Tongue (tissue), 2 donors: Measurements from ENCODE around the gene TAX1BP1. TPM values are rescaled to one million over a fixed set of nuclear protein-coding genes. Genes with fewer than 3 reads are reported as not detected.

ENCODE experiments used
- DNase-seq: peaks from one replicate; pipeline ENCODE4 v3.0.0-alpha.2; 2015
- total RNA-seq: library from RNA; depleted of rRNA; stranded (reverse); fragments of >200 nt; gene quantifications from one replicate; pipeline ENCODE4 v1.2.3, GENCODE V29; 2014

The TAX1BP1 gene
- total RNA-seq, 1 donor from 2014 or later, result 84.7 TPM

DNA sequence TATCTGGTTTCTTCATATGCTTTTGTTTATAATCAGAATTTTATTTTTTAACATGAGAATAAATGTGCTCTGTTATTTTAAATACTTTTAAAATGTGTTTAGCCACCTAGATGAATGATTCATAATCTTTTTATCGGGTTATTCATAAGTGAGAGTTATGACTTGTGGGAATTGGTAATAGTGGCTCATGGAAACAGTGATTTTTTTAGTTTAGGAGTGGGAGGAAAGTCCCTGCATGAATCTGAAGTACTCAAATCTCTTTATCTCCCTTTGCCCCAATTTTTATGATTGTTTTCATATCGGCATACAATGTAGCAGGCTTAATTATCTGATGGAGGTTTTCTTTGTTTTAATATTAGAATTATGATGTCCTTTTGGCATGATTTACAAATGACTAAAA is 42.9 kb downstream of the TAX1BP1 start:
- no peak for DNase-seq

DNA sequence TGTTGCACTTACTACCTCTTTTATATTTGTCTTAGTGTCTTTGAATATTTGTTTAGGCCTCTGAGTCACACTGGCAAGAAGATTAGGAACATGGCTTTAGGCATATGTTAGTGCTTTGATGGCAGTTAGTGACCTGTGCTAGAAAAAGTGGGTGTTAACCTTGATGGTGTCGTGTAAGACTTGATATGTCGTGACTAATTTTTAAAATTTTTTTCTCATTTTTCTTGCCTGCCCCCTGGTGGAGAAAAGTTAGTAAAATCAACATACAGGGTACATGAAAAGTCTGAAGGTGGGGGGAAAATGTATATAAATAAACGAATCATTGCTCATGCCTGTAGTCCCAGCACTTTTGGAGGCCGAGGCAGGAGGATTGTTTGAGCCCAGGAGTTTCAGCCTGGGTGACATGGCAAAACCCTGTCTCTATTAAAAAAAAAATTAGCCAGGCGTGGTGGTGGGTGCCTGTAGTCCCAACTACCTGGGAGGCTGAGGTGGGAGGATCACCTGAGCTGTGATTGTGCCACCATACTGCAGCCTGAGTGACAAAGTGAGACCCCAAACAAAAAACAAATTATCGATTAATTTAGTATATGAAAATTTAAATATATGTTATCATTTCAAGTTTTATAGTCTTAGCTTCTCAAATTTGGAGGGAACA is 44.6 kb downstream of the TAX1BP1 start:
- peak; percentile 51 for DNase-seq

DNA sequence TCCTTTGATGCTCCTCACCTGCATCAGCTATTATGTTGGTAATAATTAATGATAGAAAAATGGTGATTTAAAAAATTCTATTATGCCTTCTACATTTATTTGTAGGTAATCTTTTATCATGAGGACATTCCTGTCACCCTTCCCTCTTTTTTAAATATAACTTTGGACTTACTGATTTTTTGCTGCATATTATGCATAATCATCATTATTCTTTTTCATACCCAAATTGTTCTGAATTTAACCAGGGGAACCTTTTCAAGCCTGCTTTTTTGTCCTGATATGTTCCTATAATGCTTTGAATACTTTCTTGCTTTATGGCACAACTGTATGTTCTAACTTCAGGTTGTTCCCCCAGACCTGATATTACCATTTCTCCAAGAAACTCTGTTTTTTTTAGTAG is 48.5 kb downstream of the TAX1BP1 start:
- DNase-seq, result no peak

DNA sequence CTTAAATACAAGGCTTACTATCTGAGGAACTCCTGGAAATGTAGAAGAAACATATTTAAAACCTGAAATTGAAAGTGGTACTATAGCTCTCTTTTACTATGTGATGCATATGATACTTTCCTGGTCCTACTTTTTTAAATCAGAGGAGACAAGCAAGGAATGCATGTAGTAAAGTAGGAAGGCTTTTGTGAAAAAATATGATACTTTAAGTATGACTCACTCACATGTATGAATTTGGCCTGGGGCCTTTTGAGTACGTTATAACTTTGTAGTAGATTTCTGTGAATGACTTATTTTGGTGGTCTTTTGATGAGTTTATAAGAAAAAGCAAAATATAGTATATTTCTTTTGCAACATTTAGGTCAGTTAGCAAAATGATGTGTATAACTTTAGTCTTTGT is 53.8 kb downstream of the TAX1BP1 start:
- no peak for DNase-seq

DNA sequence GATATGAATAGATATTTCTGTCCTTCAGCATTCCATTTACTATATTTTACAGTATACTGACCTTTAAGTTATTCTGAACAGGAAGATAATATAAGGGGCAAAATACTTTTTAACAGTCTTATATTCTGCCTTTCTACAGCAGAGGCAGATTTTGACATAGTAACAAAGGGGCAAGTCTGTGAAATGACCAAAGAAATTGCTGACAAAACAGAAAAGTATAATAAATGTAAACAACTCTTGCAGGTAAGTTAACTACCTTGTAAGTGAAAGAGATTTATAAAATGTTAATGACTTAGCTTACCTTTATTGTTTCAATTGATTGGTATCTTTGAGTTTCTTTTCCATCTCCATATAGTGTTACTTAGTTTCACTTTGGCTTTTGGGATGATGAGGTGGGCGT is 56.0 kb downstream of the TAX1BP1 start:
- DNase-seq, result no peak

DNA sequence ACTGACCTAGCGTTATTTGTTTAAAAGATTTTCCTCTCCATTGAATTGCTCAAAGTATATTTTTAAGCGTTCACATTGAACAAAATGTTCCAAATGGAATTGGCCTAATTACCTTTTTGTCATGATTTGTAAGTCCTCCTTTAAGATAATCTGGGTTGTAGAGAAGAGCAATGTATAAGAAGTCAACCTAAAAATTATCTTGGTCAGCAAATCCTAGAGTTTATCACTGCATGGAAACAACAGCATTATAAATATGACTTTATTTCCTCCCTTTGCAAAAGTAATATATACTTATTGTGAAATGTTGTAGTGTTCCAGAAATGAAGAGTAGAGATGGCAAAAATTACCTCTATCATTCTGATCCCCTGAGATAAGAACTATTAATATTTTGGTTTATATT is 59.2 kb downstream of the TAX1BP1 start:
- DNase-seq, result no peak

DNA sequence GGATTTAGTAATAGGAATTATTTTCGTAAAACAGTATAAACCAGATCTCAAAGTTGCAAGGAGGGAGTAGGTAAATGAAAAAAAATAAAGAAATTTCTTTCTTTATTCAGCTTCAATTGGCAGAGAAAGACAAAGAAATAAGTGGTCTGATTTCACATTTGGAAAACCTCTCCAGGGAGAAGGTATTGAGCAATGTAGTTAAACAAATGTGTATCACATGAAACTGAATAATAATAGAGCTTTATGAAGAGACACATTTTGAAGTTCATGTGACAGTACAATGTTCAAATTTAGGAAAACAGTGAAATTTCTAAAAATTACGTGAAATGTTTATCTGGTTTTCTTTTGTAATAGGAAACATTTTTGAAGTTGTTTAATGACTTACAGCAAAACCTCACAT is 63.0 kb downstream of the TAX1BP1 start:
- DNase-seq, result peak; percentile 5

DNA sequence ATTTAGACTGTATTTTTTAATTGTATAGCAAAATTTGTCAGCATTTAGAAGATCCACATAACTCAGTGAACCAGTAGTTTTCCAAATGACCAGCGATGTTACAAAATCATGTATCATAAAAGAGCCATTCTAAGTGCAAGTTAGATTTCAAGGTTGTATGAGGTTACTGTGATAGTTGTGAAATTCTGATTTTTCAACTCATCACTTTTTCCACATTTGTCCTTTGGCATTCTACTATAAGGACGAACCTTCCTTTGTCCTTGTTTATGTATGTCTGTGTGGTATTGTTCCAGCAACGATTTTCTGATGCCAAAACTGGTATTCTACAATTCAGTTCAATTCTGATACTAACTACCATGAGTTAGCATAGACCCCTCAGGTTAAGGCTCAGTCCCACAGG is 64.2 kb downstream of the TAX1BP1 start:
- DNase-seq, result no peak

DNA sequence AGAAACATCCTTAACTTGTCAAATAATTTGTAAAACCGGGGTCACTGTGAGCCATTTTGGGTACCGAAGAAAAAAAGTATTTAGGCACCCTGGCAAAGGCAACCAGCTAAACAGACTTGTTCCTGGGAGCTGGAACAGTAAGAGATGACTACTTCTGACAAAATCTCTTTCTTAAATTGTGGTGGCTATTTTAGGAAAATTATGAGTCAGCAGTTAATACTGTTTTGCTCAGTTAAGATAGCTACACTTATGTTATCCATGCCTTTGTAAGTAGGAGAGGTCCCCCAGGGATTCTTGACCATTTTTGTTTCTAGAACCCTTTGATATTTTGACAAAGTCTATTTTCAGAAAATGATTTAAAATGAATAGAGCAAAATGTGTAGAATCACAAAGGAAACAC is 68.7 kb downstream of the TAX1BP1 start:
- peak; percentile 7 for DNase-seq

DNA sequence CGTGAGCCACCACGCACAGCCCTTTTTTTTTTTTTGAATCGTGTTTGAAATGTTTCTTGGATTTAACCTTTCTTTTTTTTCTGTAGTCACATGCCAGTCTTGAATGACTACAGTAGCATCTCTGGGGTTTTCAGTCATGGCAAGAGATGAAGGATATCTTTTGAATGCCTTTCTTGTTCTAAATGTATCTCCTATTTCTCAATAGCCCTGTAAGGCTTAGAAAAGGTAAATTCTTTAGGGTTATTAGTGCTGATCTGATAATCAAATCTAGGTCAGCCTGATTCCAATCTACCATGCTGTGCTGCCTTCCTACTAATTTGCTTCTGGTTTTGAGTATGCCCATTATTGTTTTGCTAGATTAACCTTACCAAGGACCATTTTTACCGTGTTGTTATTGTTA is 70.2 kb downstream of the TAX1BP1 start:
- no peak for DNase-seq

DNA sequence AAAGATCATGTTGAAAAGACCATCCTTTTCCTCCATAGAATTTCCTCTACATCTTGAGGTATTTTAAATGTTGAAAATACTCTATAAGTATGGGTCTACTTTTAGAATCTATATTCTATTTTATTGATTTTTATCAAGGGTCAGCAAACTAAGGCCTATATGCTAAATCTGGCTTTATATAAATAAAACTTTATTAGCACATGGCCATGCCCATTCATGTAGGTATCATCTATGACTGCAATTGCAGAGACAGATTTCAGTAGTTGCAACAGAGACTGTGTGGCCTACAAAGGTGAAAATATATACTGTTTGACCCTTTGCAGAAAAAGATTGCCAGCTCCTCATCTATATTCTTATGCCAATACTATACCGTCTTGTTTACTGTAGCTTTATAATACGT is 72.7 kb downstream of the TAX1BP1 start:
- DNase-seq, result no peak

DNA sequence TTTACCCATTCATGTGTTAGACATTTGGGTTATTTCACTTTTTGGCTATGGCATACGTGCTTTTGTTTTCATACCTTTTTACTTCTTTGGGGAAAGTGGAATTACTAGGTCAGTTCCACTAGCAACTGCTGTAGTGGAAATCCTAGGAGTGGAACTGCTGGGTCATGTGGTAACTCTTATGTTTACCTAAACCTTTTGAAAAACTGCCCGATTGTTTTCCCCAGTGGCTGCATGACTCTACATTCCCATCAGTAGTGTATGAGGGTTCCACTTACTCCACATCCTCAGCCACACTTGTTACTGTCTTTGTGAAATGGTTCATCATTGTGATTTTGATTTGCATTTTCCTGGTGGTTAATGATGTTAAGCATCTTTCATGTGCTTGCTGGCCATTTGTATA is 82.3 kb downstream of the TAX1BP1 start:
- no peak for DNase-seq

DNA sequence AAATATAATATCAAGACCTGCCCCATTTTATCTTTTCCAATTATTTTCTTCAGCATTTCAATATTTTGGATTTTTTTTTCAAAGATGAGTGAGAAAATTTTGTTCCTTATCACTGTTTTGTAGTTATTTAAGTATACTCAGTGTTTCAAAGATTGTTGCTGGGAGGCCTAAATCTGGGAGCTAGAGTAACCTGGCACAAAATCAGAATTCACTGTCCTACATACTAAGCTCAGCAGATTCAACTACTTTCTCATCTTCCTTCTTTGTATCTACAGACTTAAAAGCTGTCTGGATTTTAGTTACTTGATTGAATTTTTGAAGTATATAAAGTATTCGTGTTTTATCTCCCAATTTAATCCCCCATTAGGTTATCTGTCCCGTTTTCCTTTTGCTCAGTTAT is 85.9 kb downstream of the TAX1BP1 start:
- DNase-seq, result no peak

DNA sequence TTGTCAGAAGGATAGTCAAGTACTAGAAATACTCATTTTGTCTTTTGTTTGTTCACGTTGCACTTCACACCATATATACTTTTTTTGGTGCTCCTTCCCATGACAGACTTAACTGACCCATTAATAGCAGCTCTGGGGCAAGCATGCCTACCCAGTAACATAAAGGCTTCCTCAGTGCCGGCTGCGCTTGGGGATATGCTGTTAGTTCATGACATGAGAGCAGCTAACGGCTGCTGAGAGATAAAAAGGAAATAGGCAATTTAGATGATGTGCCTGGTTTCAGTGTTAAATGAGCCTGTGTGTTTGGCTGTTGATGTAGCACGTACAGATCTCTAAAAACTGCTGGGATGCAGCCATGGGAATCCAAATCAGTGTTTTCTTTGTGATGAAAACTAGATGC is 86.4 kb downstream of the TAX1BP1 start:
- no peak for DNase-seq

DNA sequence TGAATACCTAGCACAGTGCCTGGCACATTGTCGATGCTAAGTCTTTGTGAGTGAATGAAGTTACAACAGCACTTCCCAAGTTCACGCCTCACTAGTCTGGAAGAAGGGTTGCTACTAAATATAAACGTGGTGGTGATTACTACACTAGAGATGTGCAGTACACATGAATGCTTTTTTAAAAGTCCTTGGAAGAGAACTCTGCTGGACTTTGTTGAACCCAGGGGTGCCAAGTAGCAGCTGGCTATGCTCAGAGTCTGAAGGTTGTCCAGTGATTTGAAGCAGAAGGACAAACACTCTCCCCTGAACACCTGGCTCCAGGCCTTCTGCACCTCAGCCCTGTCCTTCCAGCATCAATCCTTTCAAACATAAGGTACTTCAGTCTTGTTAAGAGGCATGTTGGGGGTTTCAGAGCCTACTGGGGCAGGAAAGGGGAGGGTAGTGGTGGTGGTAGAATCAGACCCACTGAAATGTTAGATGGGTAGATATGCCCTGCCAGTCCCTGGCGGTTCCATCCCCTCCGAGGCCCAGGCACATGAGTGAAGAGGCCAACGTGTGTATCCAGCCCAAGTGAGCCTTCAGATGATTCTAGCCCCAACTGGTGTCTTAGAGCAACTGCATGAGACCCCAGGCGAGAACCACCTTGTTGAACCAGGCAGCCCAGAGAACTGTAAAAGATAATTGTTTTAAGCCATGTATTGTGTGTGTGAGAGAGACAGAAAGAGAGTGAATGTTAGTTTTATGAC is 94.4 kb downstream of the TAX1BP1 start:
- no peak for DNase-seq

DNA sequence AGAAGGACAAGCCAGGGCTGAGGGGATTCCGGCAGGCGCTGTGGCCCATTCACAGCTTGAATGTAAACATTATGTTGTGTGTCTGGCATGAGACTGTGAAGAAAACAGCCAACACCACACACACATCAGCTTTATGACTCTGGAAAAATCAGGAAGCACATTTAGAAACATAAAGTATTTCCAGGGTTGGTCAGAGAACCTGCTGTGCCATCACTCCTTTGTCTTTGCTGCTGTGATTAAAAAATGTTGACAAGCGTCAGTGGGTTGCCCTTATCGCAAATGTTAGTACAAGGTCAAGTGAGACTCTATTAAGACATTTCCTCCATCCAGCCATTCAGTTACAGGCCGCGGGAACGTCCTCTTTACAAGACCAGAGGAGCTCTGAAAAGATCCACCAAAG is 95.4 kb downstream of the TAX1BP1 start:
- no peak for DNase-seq

DNA sequence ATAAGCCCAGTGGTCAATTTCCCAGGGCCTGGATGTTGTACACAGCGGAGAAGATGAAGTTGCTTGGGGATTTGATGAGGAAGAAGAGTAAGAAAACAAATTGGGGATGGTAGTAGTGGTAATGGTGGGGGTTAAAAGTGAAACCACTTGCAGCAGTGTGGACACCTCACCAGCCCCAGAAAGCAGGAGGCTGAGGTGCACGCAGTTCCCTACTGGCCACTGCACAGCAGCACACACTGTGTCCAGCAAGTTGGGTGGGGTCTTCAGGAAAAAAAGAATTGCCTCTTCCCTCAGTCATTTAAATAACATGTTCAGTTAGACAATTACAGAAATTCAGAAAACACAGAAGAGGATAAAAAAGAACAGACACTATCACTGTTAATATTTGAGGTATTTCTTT is 96.6 kb downstream of the TAX1BP1 start:
- no peak for DNase-seq

DNA sequence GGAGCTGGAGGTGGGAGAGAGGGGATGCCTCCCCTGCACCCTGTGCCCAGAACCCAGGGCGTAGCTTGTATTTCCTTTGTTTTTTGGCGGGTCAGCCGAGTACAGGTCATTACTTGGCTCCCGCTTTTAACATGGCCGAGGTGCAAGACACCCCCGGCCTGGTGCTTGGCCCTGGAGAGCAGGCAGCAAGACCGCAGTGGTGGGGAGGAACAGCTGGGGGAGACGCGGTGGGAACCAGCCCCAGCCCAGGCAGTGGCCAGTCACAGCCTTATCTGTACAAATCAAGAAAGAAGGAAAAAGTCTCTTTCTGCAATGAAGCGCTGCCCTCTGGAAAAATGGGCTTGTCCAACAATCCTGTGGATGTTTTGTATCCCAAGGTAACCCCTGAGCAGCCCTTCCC is 99.1 kb downstream of the TAX1BP1 start:
- DNase-seq, result no peak

DNA sequence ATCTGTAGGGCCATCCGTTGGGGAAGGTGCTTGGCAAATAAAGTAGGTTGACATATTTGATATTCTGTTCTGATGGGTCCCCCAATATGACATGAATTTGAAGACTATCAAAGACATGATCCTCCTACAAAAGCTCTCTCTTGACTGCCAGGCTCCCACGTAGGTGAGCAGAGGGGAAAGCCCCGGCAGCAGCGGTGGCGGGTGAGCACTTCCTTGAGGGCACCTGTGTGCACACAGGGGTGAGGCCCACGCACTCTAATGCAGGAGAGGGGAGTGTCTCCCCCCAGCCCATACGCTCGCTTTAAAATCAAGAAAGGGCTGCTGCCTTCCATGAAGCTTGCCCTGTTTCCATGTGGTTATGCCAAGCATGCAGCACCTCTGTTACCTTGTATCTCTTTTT is 100.4 kb downstream of the TAX1BP1 start:
- DNase-seq, result no peak

DNA sequence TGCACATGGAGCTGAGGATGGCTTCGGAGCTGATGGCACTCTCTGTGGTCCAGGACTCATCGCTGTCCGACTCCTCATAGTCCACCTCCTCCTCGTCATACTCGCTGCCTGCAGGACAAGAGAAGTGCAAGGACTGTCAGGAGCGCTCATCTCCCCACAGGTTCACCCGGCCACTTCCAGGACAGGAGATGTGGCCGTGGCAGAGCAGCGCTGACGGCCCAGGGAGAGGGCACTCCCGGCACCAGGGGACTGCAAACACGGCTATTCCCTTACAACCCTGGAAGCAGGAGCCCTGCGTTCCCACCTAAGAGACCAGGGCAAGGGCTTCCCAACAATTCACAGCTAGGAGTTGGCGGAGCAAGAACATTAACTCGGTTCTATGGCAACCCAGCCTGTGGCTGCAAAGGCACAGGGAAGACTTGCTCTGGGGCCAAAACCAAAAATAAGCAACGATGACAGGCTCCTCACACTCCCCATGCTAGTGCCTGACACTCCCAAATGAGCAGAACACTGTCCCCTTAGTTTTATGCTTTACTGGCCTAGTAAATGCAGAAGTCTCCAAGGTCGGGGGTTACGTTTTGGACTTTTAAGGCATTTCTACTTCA is 100.9 kb downstream of the TAX1BP1 start:
- DNase-seq, result no peak

DNA sequence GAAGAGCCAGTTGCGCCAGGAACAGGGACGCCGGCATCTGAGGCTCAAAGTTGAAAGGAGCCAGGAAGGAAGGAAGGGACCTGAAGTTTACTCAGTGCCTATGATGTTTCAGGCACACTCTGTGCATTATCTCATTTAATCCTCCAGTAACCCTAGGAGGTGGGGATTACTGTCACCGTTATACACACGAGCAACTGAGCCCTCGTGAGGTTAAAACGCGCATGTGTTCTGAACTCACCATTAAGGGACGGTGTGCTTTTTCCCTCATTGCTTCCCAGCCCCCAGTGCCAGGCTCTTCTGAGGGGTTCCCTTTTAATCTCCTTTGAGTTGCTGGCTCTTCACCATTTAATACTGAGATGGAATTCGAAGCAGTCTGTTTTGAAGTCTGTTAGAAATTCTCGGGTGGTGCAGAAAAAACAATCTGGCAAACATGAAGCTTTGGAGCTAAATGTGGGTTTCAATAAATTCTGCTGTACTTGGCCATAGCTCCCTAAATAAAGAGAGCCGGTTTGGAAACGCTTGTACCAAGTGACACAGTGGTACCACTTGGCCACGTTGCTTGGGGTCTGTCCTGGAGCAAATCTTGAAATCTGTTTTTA is 102.2 kb downstream of the TAX1BP1 start:
- peak; percentile 29 for DNase-seq

DNA sequence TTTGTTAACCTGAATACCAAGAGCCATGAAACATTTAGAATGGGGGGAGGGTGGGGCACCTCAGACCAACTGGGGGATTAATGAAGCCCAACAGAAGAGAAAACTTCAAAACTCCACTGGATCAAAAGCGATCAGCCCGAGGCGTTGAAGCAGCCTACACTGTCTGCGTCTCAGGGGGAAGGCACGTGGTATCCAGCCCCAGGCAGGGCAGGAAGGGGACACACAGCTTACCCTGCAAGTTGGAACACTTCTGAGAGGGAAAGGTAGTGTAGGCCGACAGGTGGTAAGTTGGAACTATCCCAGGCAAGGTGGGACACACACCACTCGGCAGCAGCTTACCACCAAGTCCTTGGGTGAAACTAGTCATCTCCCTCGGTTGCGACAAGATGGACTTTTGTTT is 102.9 kb downstream of the TAX1BP1 start:
- peak; percentile 36 for DNase-seq

DNA sequence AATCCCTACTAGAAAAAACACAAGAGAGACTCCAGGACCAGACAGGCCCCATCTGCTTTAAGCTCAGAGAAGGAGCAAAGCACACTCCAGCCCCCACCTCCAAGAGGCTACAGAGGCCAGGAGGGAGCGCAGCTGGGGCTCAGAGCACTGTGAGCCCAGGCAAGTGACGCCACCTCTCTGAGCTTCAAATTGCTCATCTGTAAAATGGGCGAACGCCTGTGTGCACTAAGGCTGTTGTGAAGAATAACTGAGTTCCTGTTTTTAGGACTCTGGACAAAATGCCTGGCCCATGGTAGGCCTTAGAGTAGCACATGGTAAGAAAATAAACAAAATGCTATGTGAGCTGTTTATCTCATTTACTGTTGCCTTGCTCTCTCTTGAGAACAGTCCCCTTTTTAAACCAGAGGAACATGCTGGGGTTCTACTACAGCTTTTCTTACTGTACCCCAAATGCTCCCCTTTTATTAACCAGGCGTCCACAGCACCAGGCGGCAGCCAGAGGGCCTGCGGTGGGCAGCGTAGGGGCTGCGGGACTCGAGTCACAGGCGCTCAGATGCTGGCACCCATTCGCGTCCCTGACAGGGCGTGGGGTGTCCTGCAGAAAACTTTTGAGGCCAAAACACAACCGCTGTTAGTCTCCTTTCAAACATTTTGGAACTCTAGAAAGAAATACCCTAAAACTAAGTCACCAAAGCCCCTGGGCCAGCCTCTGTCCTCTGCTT is 103.8 kb downstream of the TAX1BP1 start:
- no peak for DNase-seq
